GM21515 (cell line): Measurements from ENCODE around the gene H6PD.

Experiments
- ATAC-seq: cut with Tn5 transposase; IDR thresholded peaks from one replicate; pipeline ENCODE4 v1.9.1; 2021; ENCODE audit not compliant: unreplicated experiment

H6PD gene

DNA sequence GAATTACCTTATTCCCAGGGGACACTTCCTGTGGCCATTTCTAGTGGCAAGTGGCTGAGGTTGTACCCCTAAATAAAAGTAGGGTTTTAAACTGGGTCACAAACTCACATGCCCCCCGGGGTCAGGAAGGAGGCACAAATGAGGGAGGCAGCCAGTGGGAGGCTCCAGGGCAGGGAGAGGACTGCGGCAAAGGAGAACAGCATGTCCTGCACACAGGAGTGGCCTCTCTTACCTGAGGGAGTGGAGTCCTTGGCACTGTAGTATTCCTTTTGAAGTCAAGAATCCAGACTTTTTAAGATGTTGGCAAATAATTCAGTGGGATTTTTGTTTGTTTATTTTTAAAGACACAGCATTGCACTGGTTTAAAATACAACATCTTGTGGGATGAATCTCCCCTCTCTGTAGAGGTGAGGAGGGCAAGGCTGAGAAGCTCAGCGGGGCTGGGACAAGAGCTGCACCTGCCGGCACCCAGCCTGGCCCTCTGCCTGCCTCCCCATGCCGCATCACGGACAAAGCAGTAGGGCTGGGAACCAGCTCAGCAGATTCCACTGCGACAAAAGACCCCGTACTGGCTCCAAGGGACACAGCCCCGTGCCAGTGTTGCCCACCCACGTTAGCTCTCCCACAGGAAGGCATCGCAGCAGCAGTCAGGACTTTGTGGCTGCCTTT lies 80.3 kb downstream of the H6PD start:
- no peak for ATAC-seq

DNA sequence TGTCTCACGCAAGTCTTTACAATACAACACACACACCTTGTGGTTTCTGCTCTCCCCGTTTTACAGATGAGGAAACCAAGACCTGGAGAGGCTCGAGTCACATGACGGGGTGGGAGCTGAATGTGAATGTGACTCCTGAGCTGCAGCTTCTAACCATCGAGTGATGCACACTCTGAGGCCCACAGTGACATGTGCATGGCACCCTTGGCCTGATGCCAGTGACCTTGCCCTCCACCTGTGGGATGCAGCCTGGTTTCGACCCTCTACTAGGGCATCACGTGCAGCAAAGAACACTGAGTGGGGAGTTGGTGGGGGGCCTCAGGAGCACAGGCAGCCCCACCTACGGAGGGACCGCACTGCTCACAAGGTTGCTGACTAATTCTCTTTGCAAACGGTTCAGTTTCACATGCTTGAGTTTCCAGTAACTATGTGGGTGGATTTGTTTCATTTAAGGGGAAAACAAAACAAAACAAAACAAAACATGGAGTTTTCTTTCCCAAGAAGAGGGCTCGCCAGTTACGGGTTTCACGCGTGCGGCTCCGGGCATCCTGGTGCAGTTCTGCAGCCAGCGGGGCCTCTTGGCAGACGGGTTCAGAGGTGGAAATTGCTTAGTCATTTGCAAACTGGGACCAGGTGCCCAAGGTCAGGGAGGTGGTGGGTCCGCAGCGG lies 81.0 kb downstream of the H6PD start:
- no peak for ATAC-seq

DNA sequence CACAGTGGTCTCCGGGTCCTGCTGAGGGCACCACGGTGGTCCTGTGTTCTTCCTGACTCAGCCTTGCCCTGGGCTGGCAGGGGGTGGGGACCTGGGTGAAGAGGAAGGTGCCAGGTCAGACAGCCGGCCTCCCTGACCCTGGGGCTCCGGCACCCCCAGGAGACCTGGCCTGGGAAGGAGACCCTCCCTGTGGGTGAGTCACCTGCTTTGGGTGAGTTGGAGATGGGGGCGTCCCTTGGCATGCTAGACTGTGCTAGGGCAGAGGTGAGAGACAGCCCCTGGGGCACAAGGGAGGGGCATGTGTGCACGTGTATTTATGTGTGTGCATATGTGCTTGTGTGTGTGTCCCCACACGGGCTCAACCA lies 81.5 kb downstream of the H6PD start:
- no peak for ATAC-seq

DNA sequence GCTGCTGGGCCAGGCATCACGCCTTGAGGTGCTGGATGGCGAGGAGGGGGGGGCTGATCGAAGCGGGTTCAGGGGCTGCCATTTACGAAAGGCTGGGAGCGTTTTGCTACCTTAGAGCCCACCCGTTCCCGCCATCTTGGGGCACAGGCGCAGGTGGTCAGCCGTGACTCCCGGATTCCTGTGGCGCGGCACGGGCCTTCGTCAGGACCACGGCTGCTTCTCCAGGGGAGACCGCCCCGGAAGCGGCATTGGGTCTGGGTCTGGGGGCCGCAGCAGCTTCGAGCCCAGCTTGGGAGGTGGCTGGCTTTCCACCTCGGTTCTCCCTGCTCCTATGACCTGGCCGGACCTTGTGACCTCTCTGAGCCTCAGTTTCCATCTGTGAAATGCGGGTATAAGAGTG lies 81.9 kb downstream of the H6PD start:
- no peak for ATAC-seq

DNA sequence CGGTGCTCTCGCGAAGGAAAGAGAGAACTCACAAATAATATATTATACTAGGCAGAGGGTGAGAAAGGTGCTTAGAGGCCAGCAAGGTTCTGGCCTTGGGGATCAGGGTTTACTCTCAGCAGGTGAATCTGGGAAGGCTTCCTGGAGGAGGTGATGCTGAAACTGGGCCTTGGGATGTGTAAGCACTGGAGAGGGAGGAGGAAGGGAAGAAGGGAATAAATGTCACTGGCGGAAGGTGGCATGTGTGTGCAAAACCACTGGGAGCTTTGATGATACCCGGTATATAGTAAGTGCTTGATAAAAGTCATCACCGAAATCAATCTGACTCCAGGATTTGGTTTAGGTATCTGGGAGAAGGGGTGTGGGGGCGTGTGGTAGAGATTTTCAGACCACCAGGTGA lies 82.5 kb downstream of the H6PD start:
- no peak for ATAC-seq

DNA sequence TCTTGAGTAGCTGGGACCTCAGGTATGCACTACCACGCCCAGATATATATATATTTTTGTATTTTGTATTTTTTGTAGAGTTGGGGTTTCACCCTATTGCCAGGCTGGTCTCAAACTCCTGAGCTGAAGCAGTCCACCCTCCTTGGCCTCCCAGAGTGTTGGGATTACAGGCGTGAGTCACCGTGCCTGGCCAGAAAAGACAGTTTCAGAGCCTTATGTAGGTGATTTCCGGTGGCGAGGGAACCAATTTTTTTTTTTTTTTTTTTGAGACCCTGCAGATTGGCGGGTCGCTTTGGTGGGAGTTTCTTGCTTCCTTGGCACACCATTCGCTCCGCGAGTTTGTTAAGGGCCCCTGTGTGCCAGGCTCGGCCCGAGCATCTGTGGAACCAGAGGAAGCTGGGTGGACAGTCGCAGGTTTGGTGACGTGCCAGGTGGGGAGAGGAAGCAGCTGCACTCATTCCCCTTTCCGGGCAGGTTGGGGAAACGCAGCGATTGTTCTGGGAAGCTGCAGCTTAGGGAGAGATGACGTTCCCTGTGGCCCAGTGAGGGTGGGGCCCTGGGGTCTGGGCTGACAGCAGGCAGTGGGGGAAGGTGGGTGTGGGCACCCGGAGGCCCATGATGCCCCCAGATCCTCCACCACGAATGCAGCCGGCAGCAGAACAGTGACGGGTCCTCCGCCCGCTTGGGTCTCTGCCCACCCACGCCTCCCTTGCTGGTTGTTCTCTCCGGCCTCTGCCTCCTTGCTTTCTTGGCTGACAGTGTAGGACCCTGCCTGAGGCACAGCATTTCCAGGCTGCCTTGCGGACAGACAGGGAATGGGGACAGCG lies 83.2 kb downstream of the H6PD start:
- no peak for ATAC-seq

DNA sequence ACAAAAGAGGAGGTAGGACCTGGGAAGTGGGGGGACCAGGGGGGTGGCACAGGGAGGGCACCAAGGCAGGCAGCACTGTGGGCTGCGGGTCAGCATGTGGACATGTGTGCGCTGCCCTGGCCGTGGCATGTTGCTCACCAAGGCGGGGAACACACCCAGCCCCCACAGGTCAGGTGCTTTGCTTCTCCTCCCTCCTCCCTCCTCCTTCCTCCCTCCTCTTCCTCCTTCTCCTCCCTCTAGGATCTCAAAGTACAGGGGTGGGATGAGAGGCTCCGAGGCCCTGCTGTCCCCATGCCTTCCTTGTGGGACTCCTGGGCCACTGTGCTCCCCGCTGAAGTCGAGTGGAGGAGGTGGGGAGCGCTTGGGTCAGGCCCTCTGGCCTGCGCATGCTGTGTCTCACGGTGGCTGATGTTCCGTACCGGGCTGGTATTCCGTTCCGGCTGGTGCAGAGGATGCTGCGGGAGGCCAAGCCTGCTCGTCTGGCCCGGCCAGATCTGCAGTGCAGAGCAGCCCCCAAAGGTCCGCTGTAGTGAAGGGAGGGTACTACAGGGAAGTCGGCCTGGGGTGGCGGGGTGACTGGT lies 84.7 kb downstream of the H6PD start:
- ATAC-seq: no peak

DNA sequence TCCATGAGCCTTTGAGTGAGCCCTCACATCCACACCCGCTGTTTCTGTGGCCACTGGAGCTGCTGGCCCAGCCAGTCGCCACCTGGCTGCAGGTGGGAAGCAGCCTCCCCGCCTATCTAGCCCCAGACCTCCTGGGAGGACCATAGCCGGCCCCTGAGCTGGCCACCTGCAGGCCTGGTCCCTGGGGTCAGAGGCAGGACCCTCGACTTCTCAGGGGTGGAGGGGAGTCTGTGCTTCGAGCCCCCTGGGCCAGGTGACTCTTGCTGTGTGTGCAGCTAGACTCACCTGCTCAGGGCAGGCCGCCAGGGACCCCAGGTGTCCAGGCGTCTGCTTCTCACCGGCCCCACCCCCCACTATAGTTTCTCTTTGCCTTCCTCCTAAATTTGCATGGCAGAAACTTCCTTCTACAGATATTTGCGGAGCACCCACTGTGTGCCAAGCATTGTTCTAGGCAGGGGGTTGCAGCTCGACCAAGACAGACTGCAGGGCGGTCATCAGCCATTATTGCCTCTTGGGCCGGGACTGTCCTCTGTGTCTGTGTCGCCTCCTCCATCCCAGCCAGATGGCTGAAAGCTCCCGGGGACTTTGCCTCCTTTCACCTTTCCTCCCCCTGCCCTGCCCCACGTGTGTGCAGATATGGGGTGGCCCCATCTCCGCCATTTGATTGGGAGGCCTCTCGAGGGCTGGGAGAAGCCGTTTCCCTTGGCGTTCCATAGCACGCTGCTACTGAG lies 85.4 kb downstream of the H6PD start:
- ATAC-seq: no peak
